SK-N-SH treated with all-trans-retinoic acid at 6 μM for 48 hours (cell line): ENCODE measurements around the gene KLHL40.

Source experiments
- BACH2 ChIP-seq: fragments of 250-450 bp; sonication (Bioruptor Pico); IDR thresholded peaks from 2 replicates; pipeline ENCODE4 v1.9.0; 2021; ENCODE audit warnings: mild to moderate bottlenecking, borderline replicate concordance
- GLIS3 ChIP-seq: fragments of 250-450 bp; sonication (Bioruptor Pico); IDR thresholded peaks from 2 replicates; pipeline ENCODE4 v1.5.0; 2020; ENCODE audit warnings: mild to moderate bottlenecking, moderate library complexity
- ISL1 ChIP-seq: fragments of 250-450 bp; sonication (Bioruptor Pico); IDR thresholded peaks from 2 replicates; pipeline ENCODE4 v2.1.2; 2022; ENCODE audit warnings: mild to moderate bottlenecking, moderate library complexity
- OSR1 ChIP-seq: fragments of 250-450 bp; sonication (Bioruptor Pico); IDR thresholded peaks from 2 replicates; pipeline ENCODE4 v1.8.0; 2022; ENCODE audit warnings: moderate library complexity, mild to moderate bottlenecking, inconsistent platforms
- PPARA ChIP-seq: fragments of 250-450 bp; sonication (Bioruptor Pico); IDR thresholded peaks from 2 replicates; pipeline ENCODE4 v1.5.0; 2020; ENCODE audit warnings: mild to moderate bottlenecking, borderline replicate concordance
- RARB ChIP-seq: fragments of 250-450 bp; sonication (Bioruptor Pico); IDR thresholded peaks from 2 replicates; pipeline ENCODE4 v1.8.0; 2021; ENCODE audit warnings: mild to moderate bottlenecking, moderate library complexity
- SNAI2 ChIP-seq: fragments of 250-450 bp; sonication (Bioruptor Pico); IDR thresholded peaks from 2 replicates; pipeline ENCODE4 v1.5.0; 2020; ENCODE audit warnings: mild to moderate bottlenecking, moderate library complexity
- TOX ChIP-seq: fragments of 250-450 bp; sonication (Bioruptor Pico); IDR thresholded peaks from 2 replicates; pipeline ENCODE4 v1.8.0; 2021; ENCODE audit warnings: mild to moderate bottlenecking, moderate library complexity, borderline replicate concordance
- TSHZ2 ChIP-seq: fragments of 250-450 bp; sonication (Bioruptor Pico); IDR thresholded peaks from 2 replicates; pipeline ENCODE4 v1.5.0; 2020; ENCODE audit warnings: mild to moderate bottlenecking, moderate library complexity
- ZC3H10 ChIP-seq: fragments of 250-450 bp; sonication (Bioruptor Pico); IDR thresholded peaks from 2 replicates; pipeline ENCODE4 v1.5.1; 2021; ENCODE audit warnings: mild to moderate bottlenecking, moderate library complexity
- ZFP3 ChIP-seq: fragments of 250-450 bp; sonication (Bioruptor Pico); IDR thresholded peaks from 2 replicates; pipeline ENCODE4 v1.5.0; 2020; ENCODE audit warnings: mild to moderate bottlenecking, moderate library complexity
- ZFP30 ChIP-seq: fragments of 450-650 bp; formaldehyde crosslinking; IDR thresholded peaks from 2 replicates; pipeline ENCODE4 v1.5.0; 2022; ENCODE audit warnings: mild to moderate bottlenecking, moderate library complexity
- TF ChIP-seq, protein P1 (sequence below): fragments of 250-450 bp; sonication (Bioruptor Pico); IDR thresholded peaks from 2 replicates; pipeline ENCODE4 v1.8.0; 2020; ENCODE audit warnings: mild to moderate bottlenecking, moderate library complexity, borderline replicate concordance

DNA sequence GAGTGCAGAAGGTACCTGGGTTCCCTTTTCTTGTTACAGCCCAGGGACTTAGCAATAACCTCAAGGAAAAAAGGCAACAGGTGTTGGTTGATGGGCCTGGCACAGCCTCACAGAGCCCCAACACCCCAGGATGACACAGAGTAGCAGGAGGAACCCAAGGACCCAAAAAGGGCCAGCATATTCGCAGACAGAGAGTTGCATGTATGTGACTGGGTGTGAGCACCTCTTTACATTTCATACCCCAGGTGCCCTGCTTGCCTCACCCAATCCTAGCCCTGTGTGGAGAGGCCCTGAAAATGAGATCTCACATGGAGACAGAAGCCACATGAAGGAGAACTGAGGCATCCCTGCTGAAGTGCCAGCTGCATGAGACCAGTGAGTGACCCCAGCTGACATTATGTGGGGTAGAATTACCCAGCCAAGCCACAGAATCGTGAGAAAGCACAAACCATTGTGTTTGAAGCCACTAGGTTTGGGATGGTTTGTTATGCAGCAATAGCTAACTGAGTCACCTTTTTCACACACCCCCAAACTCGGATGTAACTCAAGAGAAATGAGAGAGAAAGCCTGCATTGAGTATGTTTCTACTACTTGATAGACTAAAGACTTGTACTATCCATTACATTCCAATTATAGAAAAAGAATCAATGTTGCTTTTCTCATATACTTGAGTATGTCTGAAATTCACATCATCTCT lies 43.5 kb downstream of the KLHL40 start:
- TF ChIP-seq ZFP3, result no peak
- no peak for TF ChIP-seq TOX (CRISPR knock-in tag)
- TF ChIP-seq RARB, result no peak
- TF ChIP-seq ISL1, result no peak
- TF ChIP-seq PPARA (CRISPR knock-in tag), result no peak
- TF ChIP-seq ZFP30 (CRISPR knock-in tag), result no peak
- no peak for TF ChIP-seq SNAI2 (CRISPR knock-in tag)
- TF ChIP-seq ZC3H10 (CRISPR knock-in tag), result no peak
- TF ChIP-seq GLIS3 (CRISPR knock-in tag), result no peak
- TF ChIP-seq, protein P1, sequence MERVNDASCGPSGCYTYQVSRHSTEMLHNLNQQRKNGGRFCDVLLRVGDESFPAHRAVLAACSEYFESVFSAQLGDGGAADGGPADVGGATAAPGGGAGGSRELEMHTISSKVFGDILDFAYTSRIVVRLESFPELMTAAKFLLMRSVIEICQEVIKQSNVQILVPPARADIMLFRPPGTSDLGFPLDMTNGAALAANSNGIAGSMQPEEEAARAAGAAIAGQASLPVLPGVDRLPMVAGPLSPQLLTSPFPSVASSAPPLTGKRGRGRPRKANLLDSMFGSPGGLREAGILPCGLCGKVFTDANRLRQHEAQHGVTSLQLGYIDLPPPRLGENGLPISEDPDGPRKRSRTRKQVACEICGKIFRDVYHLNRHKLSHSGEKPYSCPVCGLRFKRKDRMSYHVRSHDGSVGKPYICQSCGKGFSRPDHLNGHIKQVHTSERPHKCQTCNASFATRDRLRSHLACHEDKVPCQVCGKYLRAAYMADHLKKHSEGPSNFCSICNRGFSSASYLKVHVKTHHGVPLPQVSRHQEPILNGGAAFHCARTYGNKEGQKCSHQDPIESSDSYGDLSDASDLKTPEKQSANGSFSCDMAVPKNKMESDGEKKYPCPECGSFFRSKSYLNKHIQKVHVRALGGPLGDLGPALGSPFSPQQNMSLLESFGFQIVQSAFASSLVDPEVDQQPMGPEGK, result no peak
- TF ChIP-seq BACH2 (CRISPR knock-in tag), result no peak
- no peak for TF ChIP-seq OSR1 (CRISPR knock-in tag)
- no peak for TF ChIP-seq TSHZ2 (CRISPR knock-in tag)
